ENCODE data around the gene CFAP97D2. TPM values are rescaled to one million over a fixed set of nuclear protein-coding genes. Genes with fewer than 3 reads are reported as not detected.

Gene CFAP97D2
- polyA plus RNA-seq, 3 donors, result 0.21 TPM; not detected in 2

DNA sequence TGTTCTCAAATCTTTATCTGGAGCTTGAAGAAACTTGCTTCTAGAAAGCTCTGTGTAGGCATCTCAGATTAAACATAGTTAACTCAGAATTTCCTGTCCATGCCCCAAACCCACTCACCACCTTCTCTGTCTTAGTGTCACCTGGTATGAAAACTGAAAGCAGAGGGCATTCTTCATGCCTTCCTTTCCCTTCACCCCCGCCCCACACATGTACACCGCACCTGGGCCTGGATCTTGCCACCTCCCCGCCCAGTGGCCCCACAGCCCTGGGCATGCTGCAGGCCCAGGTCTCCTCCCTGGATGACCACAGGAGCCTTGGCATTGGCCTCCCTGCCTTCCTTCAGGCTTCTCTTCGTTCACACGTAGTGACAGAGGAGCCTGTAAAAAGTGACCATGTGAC lies 15.8 kb downstream of the CFAP97D2 start:
- no peak overlapping the region for H3K4me3 Mint-ChIP-seq
- TF ChIP-seq, protein P1, sequence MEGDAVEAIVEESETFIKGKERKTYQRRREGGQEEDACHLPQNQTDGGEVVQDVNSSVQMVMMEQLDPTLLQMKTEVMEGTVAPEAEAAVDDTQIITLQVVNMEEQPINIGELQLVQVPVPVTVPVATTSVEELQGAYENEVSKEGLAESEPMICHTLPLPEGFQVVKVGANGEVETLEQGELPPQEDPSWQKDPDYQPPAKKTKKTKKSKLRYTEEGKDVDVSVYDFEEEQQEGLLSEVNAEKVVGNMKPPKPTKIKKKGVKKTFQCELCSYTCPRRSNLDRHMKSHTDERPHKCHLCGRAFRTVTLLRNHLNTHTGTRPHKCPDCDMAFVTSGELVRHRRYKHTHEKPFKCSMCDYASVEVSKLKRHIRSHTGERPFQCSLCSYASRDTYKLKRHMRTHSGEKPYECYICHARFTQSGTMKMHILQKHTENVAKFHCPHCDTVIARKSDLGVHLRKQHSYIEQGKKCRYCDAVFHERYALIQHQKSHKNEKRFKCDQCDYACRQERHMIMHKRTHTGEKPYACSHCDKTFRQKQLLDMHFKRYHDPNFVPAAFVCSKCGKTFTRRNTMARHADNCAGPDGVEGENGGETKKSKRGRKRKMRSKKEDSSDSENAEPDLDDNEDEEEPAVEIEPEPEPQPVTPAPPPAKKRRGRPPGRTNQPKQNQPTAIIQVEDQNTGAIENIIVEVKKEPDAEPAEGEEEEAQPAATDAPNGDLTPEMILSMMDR (IDR thresholded peaks at IDR 0.05), result no peak
- no peak overlapping the region for H2AFZ ChIP-seq (ENCODE audit: insufficient read depth, low read depth, low read length, poor library complexity, severe bottlenecking)
- peaks cover 3 to 12% of the 10 kb centered on the region in 2 donors for H3K9me3 ChIP-seq (replicated peaks in 1 of 2; ENCODE audit: control insufficient read depth in 1 of 2, insufficient read depth in 1 of 2, low read length in 2 of 2)
- H3K27ac ChIP-seq (ENCODE audit: low read depth in 1 of 2, low read length in 2 of 2), result no peak overlapping the region
- H3K9ac ChIP-seq (ENCODE audit: insufficient read depth, low read length, poor library complexity, severe bottlenecking), result no peak overlapping the region
- H3K4me3 ChIP-seq (replicated peaks in 1 of 3; ENCODE audit: low read depth in 2 of 3, low read length in 3 of 3), result no peak overlapping the region
- peaks cover 3 to 19% (median 6%) of the 10 kb centered on the region in 3 donors for H3K27me3 Mint-ChIP-seq (ENCODE audit: low read depth in 3 of 3)
- H3K4me1 Mint-ChIP-seq, result no peaks in the 10 kb centered on the region
- H3K9me3 Mint-ChIP-seq, result peaks cover 5 to 19% (median 11%) of the 10 kb centered on the region in 7 donors
- no peak overlapping the region for H3K27ac Mint-ChIP-seq
- no peaks in the 10 kb centered on the region for H3K36me3 Mint-ChIP-seq
- H4K20me1 ChIP-seq (ENCODE audit: insufficient read depth, low read length), result no peaks in the 10 kb centered on the region
- H3K4me1 ChIP-seq (ENCODE audit: control insufficient read depth in 1 of 2, insufficient read depth in 2 of 2, low read length in 2 of 2), result no peaks in the 10 kb centered on the region
- intact Hi-C loops (cut with micrococcal nuclease), result no loop called here
- 90% methylated on average over 5 of the region's 5 CpGs for WGBS (ENCODE audit: insufficient coverage)
- H3K79me2 ChIP-seq (ENCODE audit: insufficient read depth, low read length), result no peaks in the 10 kb centered on the region
- no peaks in the 10 kb centered on the region for H3K36me3 ChIP-seq (replicated peaks in 1 of 2; ENCODE audit: control insufficient read depth in 1 of 2, insufficient read depth in 2 of 2, low read length in 2 of 2)
- H3K4me2 ChIP-seq (replicated peaks; ENCODE audit: extremely low read depth, low read length, poor library complexity, severe bottlenecking), result no peak overlapping the region
- H3K27me3 ChIP-seq (ENCODE audit: control insufficient read depth in 2 of 2, insufficient read depth in 2 of 2, low read length in 2 of 2), result peaks cover 0 to 6% of the 10 kb centered on the region in 2 donors
- no peak for DNase-seq

DNA sequence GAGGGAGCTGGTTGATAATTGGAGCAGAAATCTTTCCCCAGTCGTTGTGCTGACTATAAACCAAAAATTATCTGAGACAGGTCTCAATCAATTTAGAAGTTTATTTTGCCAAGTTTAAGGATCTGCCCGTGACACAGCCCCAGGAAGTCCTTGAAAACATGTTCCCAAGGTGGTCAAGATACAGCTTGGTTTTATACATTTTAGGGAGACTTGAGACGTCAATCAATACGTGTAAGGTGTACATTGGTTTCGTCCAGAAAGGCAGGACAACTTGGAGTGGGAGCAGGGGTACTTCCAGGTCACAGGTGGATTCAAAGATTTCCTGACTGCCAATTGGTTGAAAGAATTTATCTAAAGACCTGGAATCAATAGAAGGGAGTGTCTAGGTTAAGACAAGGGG lies 17.6 kb downstream of the CFAP97D2 start:
- H3K4me3 ChIP-seq (replicated peaks in 1 of 3; ENCODE audit: low read depth in 2 of 3, low read length in 3 of 3), result no peak overlapping the region
- no peaks in the 10 kb centered on the region for H3K4me1 ChIP-seq (ENCODE audit: control insufficient read depth in 1 of 2, insufficient read depth in 2 of 2, low read length in 2 of 2)
- 98% methylated on average over 4 of the region's 5 CpGs for WGBS (ENCODE audit: insufficient coverage)
- H3K4me2 ChIP-seq (replicated peaks; ENCODE audit: extremely low read depth, low read length, poor library complexity, severe bottlenecking), result no peak overlapping the region
- no peak overlapping the region for H2AFZ ChIP-seq (ENCODE audit: insufficient read depth, low read depth, low read length, poor library complexity, severe bottlenecking)
- Mint-ChIP-seq H3K4me3 (no peak overlapping the region), H3K4me1 (no peaks in the 10 kb centered on the region), H3K36me3 (no peaks in the 10 kb centered on the region), H3K27ac (no peak overlapping the region), H3K27me3 (ENCODE audit: low read depth in 3 of 3) (peaks cover 3 to 36% (median 16%) of the 10 kb centered on the region in 3 donors), H3K9me3 (peaks cover 6 to 22% (median 15%) of the 10 kb centered on the region in 7 donors)
- intact Hi-C loops (cut with micrococcal nuclease), result no loop called here
- peaks cover 15 to 20% of the 10 kb centered on the region in 2 donors for H3K9me3 ChIP-seq (replicated peaks in 1 of 2; ENCODE audit: control insufficient read depth in 1 of 2, insufficient read depth in 1 of 2, low read length in 2 of 2)
- H3K79me2 ChIP-seq (ENCODE audit: insufficient read depth, low read length), result no peaks in the 10 kb centered on the region
- no peak for DNase-seq
- no peak overlapping the region for H3K27ac ChIP-seq (ENCODE audit: low read depth in 1 of 2, low read length in 2 of 2)
- H3K9ac ChIP-seq (ENCODE audit: insufficient read depth, low read length, poor library complexity, severe bottlenecking), result no peak overlapping the region
- H3K27me3 ChIP-seq (ENCODE audit: control insufficient read depth in 2 of 2, insufficient read depth in 2 of 2, low read length in 2 of 2), result peaks cover 0 to 15% of the 10 kb centered on the region in 2 donors
- TF ChIP-seq, protein P1 (IDR thresholded peaks at IDR 0.05), result no peak
- no peaks in the 10 kb centered on the region for H4K20me1 ChIP-seq (ENCODE audit: insufficient read depth, low read length)
- no peaks in the 10 kb centered on the region for H3K36me3 ChIP-seq (replicated peaks in 1 of 2; ENCODE audit: control insufficient read depth in 1 of 2, insufficient read depth in 2 of 2, low read length in 2 of 2)

Data from CD14-positive monocyte (primary cell).